ENCODE measurements around the gene DRC7.

DNA sequence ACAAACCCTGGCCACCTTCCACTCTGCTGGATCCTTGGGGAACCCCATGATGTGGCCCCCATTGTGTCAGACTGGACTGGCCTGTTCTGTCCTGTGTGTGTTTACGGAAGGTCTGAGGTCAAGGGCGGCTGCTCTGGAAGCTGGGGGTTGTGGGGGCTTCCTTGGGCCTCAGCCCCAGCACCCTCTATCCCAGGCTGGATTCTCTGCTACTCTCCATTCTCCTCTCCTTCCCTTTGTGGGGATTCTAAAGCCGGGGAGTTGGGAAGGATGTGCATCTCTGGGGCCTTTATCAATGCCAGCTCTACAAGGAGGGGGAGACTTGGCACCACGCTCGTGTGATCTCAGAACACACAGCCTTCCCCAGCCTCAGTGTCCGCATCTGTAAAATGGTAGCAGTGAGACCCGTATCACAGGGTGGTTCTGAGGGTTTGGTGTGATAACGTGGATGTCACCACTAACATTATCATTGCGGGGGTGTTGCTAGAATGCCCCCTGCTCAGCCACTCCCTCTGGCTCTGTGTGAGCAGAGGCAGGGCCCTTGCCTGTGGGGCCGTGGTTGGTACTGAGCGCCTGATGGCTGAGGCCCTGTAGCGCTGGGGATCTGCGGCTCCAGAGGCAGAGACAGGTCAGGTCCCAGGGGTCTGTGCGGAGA lies 48.1 kb upstream of the DRC7 start:
- TF ChIP-seq, protein P1, sequence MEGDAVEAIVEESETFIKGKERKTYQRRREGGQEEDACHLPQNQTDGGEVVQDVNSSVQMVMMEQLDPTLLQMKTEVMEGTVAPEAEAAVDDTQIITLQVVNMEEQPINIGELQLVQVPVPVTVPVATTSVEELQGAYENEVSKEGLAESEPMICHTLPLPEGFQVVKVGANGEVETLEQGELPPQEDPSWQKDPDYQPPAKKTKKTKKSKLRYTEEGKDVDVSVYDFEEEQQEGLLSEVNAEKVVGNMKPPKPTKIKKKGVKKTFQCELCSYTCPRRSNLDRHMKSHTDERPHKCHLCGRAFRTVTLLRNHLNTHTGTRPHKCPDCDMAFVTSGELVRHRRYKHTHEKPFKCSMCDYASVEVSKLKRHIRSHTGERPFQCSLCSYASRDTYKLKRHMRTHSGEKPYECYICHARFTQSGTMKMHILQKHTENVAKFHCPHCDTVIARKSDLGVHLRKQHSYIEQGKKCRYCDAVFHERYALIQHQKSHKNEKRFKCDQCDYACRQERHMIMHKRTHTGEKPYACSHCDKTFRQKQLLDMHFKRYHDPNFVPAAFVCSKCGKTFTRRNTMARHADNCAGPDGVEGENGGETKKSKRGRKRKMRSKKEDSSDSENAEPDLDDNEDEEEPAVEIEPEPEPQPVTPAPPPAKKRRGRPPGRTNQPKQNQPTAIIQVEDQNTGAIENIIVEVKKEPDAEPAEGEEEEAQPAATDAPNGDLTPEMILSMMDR (IDR thresholded peaks at IDR 0.05) = no peak
- no peak for TF ChIP-seq EZH2 (IDR thresholded peaks at IDR 0.05)
- no peak for TF ChIP-seq EZH2phosphoT487 (IDR thresholded peaks at IDR 0.05)

Measured in neural progenitor cell (in vitro differentiated cells).